SK-N-MC (cell line): ENCODE measurements around the gene TMEM144.

Experiments
- EZH2 ChIP-seq: fragments of 200-600 bp; sonication (generic); IDR thresholded peaks from one replicate; pipeline ENCODE4 v1.6.1; 2017; ENCODE audit warnings: antibody characterized with exemption
- FOXP2 ChIP-seq: optimal IDR thresholded peaks from 2 replicates; pipeline ENCODE3; 2011; ENCODE audit warnings: mild to moderate bottlenecking, moderate library complexity; ENCODE audit not compliant: insufficient read depth; ENCODE audit errors: extremely low read length, control extremely low read depth
- POLR2AphosphoS5 ChIP-seq: IDR thresholded peaks from 2 replicates; pipeline ENCODE4 v1.6.1; 2012; ENCODE audit warnings: mild to moderate bottlenecking, low read depth, low read length, borderline replicate concordance

DNA sequence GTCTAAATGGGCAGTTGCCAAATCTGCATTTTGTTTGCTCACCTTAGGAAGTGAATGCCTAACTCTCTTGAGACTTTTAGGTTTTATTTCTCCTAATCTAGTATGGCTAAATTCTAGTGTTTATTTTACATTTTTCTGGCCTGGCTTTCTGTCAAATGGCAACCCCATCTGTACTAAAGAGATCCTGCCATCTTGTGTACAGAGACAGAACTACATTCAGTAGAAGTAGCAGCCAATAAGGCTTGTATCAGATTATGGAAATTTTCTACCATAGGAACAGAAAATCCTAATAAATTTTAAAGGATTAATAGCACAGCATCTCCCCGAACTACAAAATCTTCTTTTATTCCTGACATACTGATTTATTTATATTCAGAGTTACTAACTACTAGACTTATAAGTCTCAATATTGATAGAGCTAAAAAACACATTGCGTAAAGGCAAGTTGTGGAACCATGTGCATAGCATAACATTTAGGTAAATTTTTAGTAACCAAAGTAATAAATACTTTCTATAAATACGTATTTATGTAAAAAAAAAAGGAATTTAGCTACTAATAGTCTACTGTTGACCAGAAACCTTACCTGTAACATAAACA is 45.5 kb downstream of the TMEM144 start:
- TF ChIP-seq POLR2AphosphoS5 (no peak), EZH2 (no peak), FOXP2 (no peak)
